Small intestine (tissue), 7 donors: ENCODE measurements around the gene VTI1A. TPM values are rescaled to one million over a fixed set of nuclear protein-coding genes. Genes with fewer than 3 reads are reported as not detected.

Experiments
- DNase-seq, 2 donors: peaks; one replicate each; pipeline versions ENCODE4 v3.0.0 to v3.0.0-alpha.2; 2013
- FAIRE-seq: peaks from 2 replicates; lab custom pipeline; 2012; peaks lifted over from hg19 to GRCh38; lab: Jason Lieb, UNC
- H3K27ac ChIP-seq, 3 donors: one replicate each; pipeline ENCODE4 v1.5.1; 2013; ENCODE audit warnings: low read length in 2 of 3, mild to moderate bottlenecking in 2 of 3, control low read depth in 1 of 3, inconsistent platforms in 1 of 3, low read depth in 1 of 3, moderate library complexity in 1 of 3
- H3K27me3 ChIP-seq, 3 donors: one replicate each; pipeline ENCODE4 v1.6.1; 2013; ENCODE audit warnings: low read length in 3 of 3, inconsistent platforms in 1 of 3; ENCODE audit not compliant: control insufficient read depth in 3 of 3, insufficient read depth in 3 of 3
- H3K36me3 ChIP-seq, 3 donors: one replicate each; pipeline ENCODE4 v1.6.1; 2013; ENCODE audit warnings: low read length in 3 of 3, inconsistent platforms in 1 of 3, low read depth in 1 of 3, mild to moderate bottlenecking in 1 of 3, moderate library complexity in 1 of 3; ENCODE audit not compliant: control insufficient read depth in 3 of 3, insufficient read depth in 2 of 3
- H3K4me1 ChIP-seq, 3 donors: one replicate each; pipeline ENCODE4 v1.6.1; 2013; ENCODE audit warnings: low read length in 2 of 3, inconsistent platforms in 1 of 3, low read depth in 1 of 3, mild to moderate bottlenecking in 1 of 3, moderate library complexity in 1 of 3; ENCODE audit not compliant: control insufficient read depth in 3 of 3, insufficient read depth in 2 of 3
- H3K4me3 ChIP-seq, 3 donors: one replicate each; pipeline ENCODE4 v1.5.1; 2013; ENCODE audit warnings: low read length in 3 of 3, control low read depth in 1 of 3, inconsistent platforms in 1 of 3, low read depth in 1 of 3, mild to moderate bottlenecking in 1 of 3, moderate library complexity in 1 of 3
- H3K9me3 ChIP-seq, 2 donors: one replicate each; pipeline ENCODE4 v1.6.1; 2013; ENCODE audit warnings: low read depth in 1 of 2, low read length in 1 of 2; ENCODE audit not compliant: control insufficient read depth in 2 of 2, insufficient read depth in 1 of 2
- WGBS, 3 donors: extraction: QIAGEN DNeasy Blood & Tissue Kit; methylation state at CpG; one replicate each; pipeline ENCODE4 v1.1.7; 2013; 5-methylcytosine and 5-hydroxymethylcytosine counted together
- polyA plus RNA-seq, 4 donors: library from polyadenylated mRNA; stranded (reverse) in 3 of 4; unstranded in 1 of 4; fragments of 200-250 nt in 3 of 4; fragments of 120-200 nt in 1 of 4; gene quantifications; one replicate each; pipeline versions ENCODE4 v1.2.1 to v1.2.3, GENCODE V29; 2013
- donor health status: healthy with polysubstance abuse.
- donor health status: control.
- donor health status: control.
- donor health status: Bipolar disorder and iron deficiency.
- donor health status: healthy.

The VTI1A gene
- polyA plus RNA-seq, 4 donors = 13.8 to 16.8 (median 16.0) TPM

GRCh38 chr10:112811741-112812551 lies 364.9 kb downstream of the VTI1A start:
- H3K36me3 ChIP-seq = peaks cover 0 to 20% (median 0%) of the 10 kb centered on the region in 3 donors
- H3K27ac ChIP-seq = peak overlapping the region in 1 of 3 donors; percentile 22
- DNase-seq (peak; percentile 52 to 70), FAIRE-seq (no peak)
- WGBS, 3 donors = 43 to 62% (median 46%) methylated on average over 14 of the region's 14 CpGs
- H3K4me1 ChIP-seq = peaks cover 0 to 13% (median 4%) of the 10 kb centered on the region in 3 donors
- H3K4me3 ChIP-seq = no peak overlapping the region
- no peaks in the 10 kb centered on the region for H3K27me3 ChIP-seq
- H3K9me3 ChIP-seq = no peaks in the 10 kb centered on the region

DNA sequence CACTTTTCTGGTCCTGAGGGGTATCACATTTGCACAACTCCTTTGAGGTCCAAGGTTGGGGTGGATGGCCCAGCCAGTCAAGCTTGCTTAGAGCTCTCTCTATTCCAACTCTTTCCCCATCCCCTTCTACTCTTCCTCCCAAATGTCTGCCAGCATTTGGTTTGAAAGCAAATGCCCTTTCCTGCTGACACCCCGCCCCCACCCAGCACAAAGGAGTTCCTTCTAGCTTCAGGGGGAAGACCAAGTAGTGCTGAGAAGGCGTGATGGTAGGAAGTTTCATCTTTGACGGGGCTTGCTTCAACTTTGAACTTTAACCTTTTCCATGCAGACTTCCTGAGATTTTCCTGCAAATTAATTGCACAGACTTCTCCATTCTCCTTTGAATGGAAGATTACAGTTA lies 365.6 kb downstream of the VTI1A start:
- H3K4me1 ChIP-seq = peaks cover 0 to 13% (median 4%) of the 10 kb centered on the region in 3 donors
- 61 to 64% (median 64%) methylated on average over 3 of the region's 3 CpGs for WGBS, 3 donors
- H3K27ac ChIP-seq = no peak overlapping the region
- H3K4me3 ChIP-seq = no peak overlapping the region
- no peaks in the 10 kb centered on the region for H3K9me3 ChIP-seq
- DNase-seq (no peak), FAIRE-seq (no peak)
- no peaks in the 10 kb centered on the region for H3K27me3 ChIP-seq
- peaks cover 0 to 26% (median 0%) of the 10 kb centered on the region in 3 donors for H3K36me3 ChIP-seq

DNA sequence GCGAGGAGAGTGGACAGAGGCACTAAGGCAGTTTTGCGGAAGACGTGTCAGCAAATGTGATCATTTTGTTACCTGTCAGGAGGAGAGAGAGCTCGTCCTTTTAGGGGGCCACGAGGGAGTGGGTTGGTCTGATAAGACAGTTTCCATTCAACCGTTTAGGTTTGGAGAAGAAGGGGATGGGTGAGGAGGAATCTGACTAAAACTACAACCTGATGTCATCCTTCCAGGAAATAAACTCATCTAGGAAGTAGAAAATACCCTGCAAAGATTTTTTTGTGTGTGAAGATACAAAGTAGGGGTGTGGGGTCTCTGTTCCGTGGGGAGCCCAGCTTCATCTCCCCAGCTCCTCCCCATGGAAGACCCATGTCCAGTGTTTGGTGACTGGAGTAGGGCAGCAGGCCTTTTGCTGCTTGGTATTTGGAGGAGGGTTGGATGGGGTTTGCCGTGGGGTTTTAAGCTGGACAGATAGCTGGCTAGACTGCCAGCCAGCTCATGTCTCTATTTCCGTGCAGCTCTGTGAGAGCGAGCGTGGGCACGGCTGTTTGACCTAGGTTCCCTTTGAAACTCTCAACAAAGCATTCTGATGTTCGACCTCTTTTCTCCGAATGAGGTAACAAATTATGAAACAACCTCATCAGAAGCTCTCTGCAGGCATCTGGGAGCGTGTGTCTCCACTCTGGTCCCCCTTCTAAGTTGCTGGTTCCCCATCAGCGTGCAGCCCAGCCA lies 367.0 kb downstream of the VTI1A start:
- FAIRE-seq (no peak), DNase-seq (no peak)
- peaks cover 0 to 23% (median 0%) of the 10 kb centered on the region in 3 donors for H3K36me3 ChIP-seq
- 85 to 94% (median 87%) methylated on average over 16 of the region's 16 CpGs for WGBS, 3 donors
- peaks cover 0 to 13% (median 4%) of the 10 kb centered on the region in 3 donors for H3K4me1 ChIP-seq
- no peaks in the 10 kb centered on the region for H3K27me3 ChIP-seq
- no peak overlapping the region for H3K27ac ChIP-seq
- no peaks in the 10 kb centered on the region for H3K9me3 ChIP-seq
- H3K4me3 ChIP-seq = no peak overlapping the region

- 60 to 82% (median 75%) methylated on average over 16 of the region's 16 CpGs for WGBS, 3 donors
- no peaks in the 10 kb centered on the region for H3K27me3 ChIP-seq
- H3K36me3 ChIP-seq = peaks cover 0 to 25% (median 0%) of the 10 kb centered on the region in 3 donors
- no peaks in the 10 kb centered on the region for H3K9me3 ChIP-seq
- no peak overlapping the region for H3K4me3 ChIP-seq
- peak overlapping the region in 1 of 3 donors; percentile 33 for H3K27ac ChIP-seq
- FAIRE-seq = no peak
- no peak for DNase-seq
- peaks cover 0 to 13% (median 4%) of the 10 kb centered on the region in 3 donors for H3K4me1 ChIP-seq
Measured at GRCh38 chr10:112815269-112816032, 368.4 kb downstream of the VTI1A start.

- Histone ChIP-seq H3K4me3 (no peak overlapping the region), H3K36me3 (peaks cover 0 to 23% (median 0%) of the 10 kb centered on the region in 3 donors), H3K27me3 (no peaks in the 10 kb centered on the region), H3K27ac (no peak overlapping the region), H3K4me1 (peaks cover 0 to 13% (median 4%) of the 10 kb centered on the region in 3 donors), H3K9me3 (no peaks in the 10 kb centered on the region)
- no peak for DNase-seq
- 69 to 87% (median 85%) methylated on average over 4 of the region's 4 CpGs for WGBS, 3 donors
- no peak for FAIRE-seq
Measured at GRCh38 chr10:112816033-112816430, 369.0 kb downstream of the VTI1A start.

GRCh38 chr10:112816891-112817290 lies 369.9 kb downstream of the VTI1A start:
- WGBS, 3 donors = 72 to 91% (median 79%) methylated on average over 13 of the region's 13 CpGs
- H3K9me3 ChIP-seq = no peaks in the 10 kb centered on the region
- H3K36me3 ChIP-seq = peaks cover 0 to 28% (median 0%) of the 10 kb centered on the region in 3 donors
- H3K4me1 ChIP-seq = peaks cover 0 to 10% (median 4%) of the 10 kb centered on the region in 3 donors
- H3K27me3 ChIP-seq = no peaks in the 10 kb centered on the region
- DNase-seq (no peak), FAIRE-seq (no peak)
- no peak overlapping the region for H3K27ac ChIP-seq
- no peak overlapping the region for H3K4me3 ChIP-seq

GRCh38 chr10:112817981-112818777 lies 371.2 kb downstream of the VTI1A start:
- Histone ChIP-seq H3K36me3 (peaks cover 0 to 35% (median 0%) of the 10 kb centered on the region in 3 donors), H3K9me3 (no peaks in the 10 kb centered on the region), H3K4me3 (no peak overlapping the region), H3K27me3 (no peaks in the 10 kb centered on the region), H3K27ac (no peak overlapping the region), H3K4me1 (no peaks in the 10 kb centered on the region)
- FAIRE-seq = no peak
- 87 to 89% (median 87%) methylated on average over 14 of the region's 14 CpGs for WGBS, 3 donors
- DNase-seq = no peak
